Fibroblast of the aortic adventitia (primary cell): ENCODE data around the gene RPS6KA2. TPM values are rescaled to one million over a fixed set of nuclear protein-coding genes. Genes with fewer than 3 reads are reported as not detected.

Source experiments
- DNase-seq: peaks from one replicate; pipeline ENCODE4 v3.0.0-alpha.2; 2010; ENCODE audit warnings: low read depth
- H3K4me3 ChIP-seq: 2 replicates; pipeline ENCODE4 v1.5.1; 2011; ENCODE audit warnings: low read depth, mild to moderate bottlenecking, control low read depth, low read length, moderate library complexity
- total RNA-seq: library from RNA; depleted of rRNA; stranded (reverse); fragments of >200 nt; gene quantifications from 2 replicates; pipeline ENCODE4 v1.2.3, GENCODE V29; 2012; ENCODE audit warnings: low replicate concordance
- TF ChIP-seq, protein P1 (sequence below): IDR thresholded peaks from 2 replicates; pipeline ENCODE4 v1.5.1; 2011; ENCODE audit warnings: mild to moderate bottlenecking, low read length, control low read depth, inconsistent platforms; ENCODE audit not compliant: insufficient read depth

RPS6KA2 gene
- total RNA-seq, 1 donor: 89.7 TPM

DNA sequence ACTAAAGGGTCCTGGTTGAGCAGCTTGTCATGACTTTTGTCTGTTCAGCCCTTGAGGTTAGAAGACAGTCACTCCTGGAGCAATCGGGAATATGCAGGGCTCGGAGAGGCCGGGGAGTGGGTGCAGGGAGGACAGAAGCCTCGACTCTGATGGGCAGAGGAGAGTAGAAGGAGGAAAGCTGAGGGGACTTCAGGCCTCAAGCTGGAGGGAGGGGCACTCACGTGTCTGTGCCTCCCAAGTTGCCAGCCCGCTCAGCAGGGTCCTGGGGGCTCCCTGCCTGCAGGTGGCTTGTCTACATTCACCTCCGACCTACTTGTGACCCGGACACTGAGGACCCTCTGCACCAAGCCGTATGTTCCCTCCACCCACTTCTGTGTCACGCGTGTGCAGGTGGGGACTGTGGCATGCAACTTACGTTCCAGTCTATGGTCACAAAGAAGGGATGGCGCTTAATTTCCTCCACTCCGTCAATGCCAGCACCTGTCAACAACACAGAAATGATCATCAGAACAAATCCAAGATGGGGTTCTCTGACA is 157.6 kb downstream of the RPS6KA2 start:
- H3K4me3 ChIP-seq: no peak overlapping the region
- no peak for DNase-seq
- TF ChIP-seq, protein P1, sequence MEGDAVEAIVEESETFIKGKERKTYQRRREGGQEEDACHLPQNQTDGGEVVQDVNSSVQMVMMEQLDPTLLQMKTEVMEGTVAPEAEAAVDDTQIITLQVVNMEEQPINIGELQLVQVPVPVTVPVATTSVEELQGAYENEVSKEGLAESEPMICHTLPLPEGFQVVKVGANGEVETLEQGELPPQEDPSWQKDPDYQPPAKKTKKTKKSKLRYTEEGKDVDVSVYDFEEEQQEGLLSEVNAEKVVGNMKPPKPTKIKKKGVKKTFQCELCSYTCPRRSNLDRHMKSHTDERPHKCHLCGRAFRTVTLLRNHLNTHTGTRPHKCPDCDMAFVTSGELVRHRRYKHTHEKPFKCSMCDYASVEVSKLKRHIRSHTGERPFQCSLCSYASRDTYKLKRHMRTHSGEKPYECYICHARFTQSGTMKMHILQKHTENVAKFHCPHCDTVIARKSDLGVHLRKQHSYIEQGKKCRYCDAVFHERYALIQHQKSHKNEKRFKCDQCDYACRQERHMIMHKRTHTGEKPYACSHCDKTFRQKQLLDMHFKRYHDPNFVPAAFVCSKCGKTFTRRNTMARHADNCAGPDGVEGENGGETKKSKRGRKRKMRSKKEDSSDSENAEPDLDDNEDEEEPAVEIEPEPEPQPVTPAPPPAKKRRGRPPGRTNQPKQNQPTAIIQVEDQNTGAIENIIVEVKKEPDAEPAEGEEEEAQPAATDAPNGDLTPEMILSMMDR: no peak

DNA sequence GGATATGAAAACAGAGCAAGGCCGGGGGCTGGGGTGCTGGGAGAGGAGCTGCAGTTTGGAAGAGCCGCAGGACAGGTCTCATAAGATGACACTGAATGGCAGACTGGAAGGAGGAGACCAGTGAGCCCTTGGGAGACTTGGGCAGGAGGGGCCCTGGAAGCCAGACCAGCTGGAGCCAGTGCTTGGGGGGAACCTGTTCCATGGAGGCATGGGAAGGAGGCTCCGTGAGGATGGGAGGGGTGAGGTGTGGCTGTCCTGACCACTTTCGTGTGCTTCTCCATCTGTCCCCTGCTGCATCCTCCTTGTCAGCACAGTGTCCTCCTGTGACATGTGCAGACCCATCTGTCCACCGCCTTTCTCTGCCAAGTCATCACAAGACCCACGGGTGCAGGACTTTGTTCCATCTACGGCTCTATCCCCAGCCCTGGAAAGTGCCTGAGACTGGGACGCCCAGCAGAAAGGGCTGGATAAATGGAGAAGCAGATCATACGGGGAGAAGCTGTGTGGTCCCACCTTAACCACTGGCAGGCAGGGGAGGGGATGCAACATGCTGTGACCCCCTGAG is 159.5 kb downstream of the RPS6KA2 start:
- TF ChIP-seq, protein P1: no peak
- no peak overlapping the region for H3K4me3 ChIP-seq
- DNase-seq: no peak

DNA sequence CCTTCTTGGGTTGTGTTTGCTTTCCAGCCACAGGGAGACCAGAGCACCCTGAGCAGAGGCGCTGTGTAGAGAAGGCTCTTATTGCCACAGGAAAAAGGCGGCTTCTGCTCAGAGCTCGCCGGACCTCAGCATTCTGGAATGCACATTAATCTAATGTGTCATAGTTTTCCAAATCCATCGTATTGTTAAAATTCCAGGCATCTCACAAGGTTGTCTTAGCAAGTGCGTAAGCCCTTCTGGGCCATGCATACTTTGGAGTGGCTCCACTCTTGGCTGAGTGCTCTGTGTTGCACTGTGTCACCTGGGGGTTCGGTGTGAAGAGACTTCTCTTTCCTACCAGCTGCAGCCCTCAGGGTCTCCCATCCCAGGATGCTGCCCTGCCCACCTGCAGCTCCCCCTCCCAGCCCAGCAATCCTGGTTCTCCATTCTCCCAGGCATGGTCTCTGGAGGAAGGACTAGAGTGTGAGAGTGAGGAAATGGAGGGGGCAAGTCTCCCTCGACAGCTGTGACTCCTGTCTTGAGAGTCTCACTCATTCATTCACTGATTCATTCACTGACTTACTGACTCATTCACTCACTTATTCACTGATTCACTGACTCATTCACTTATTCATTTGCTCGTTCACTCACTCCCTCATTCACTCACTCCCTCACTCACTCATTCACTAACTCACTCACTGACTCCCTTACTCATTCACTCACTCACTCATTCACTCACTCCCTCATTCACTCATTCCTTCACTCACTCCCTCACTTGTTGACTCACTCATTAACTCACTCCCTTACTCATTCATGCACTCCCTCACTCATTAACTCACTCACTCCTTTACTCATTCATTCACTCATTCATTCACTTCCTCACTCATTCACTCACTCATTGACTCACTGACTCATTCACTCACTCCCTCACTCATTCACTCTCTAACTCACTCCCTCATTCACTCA is 160.6 kb downstream of the RPS6KA2 start:
- no peak overlapping the region for H3K4me3 ChIP-seq
- TF ChIP-seq, protein P1: no peak
- DNase-seq: peak; percentile 98

DNA sequence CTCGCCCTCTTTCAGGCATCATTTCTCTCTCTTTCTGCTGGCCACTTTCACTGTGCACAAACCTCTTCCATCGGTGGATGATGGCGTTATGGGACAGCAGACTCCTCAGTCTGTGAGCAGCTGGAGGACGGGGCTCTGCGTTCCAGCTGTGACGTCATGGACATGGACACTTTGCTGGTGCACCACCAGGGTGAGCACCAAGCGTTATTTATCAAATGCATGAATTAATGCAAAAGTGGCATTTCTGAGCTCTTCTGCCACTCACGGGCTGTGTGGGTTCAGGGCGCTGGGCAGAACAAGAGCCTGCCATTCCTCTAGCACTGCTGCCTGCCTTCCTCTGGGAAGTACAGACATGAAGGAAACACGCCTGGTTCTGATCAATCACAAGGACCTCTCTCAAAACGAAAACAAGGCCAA is 161.4 kb downstream of the RPS6KA2 start:
- peak; percentile 78 for DNase-seq
- TF ChIP-seq, protein P1: peak; percentile 50
- H3K4me3 ChIP-seq: no peak overlapping the region

DNA sequence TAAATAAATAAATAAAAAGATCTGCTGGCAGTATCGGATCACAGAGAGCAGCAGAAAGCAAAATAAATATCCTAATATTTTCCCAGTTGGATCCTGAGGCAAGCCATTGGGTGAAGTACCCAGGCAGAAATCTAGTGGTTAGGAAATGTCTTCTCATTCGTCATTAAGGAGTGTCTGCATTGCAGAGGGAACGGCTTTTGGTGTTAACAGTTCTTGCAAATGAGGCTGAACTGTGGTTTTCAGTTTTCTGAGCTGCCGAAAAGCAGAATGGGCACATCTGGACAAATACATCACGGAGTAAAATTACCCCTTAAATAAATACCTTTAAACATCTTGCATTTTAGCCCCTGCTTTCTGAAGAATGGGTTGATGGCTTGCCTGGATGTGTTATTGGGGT is 162.1 kb downstream of the RPS6KA2 start:
- TF ChIP-seq, protein P1: no peak
- peak; percentile 61 for DNase-seq
- no peak overlapping the region for H3K4me3 ChIP-seq

DNA sequence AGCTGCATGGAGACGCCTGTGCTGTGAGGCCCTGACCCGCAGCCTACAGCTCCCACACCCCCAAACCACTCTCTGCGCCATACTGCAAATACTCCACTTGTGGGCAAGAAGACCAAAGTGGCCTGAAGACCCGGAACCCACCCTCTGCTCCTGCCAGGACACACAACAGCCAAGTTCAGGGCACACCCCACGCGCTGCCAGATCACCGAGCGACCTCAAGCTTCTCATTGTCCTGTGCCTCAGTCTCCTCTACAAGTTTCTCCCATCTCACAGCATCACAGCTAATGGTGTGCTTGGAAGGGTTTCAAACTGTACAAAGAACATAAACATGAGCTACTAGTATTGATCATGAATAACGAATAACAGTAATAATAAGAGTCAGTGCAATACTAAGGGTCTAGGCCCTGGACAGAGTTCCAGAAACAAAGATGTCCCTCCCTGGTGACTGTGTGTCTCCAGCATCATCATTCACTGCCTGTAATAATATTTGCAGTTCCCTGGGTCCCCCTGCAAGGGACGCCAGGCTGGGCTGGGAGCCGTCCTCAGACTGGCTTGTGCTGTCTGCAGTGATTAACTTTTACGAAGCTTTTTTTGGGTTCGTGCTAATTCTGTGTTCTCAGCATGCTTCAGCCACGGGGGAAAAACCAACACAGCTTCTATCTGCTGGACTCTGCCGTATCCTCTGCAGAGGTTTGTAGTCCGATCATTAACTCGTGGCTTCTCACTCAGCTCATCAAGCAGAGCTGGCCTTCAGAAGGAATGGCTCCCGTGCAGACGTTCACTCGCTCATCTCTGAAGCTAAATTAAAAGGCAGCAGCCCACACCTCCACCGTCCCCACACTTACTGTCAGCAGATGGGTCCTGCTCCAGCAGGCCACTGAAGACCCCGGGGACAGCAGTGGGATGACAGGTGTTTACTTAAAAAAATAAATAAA is 162.7 kb downstream of the RPS6KA2 start:
- no peak for DNase-seq
- TF ChIP-seq, protein P1: no peak
- H3K4me3 ChIP-seq: no peak overlapping the region
